Measurements from ENCODE around the gene HEG1. TPM values are rescaled to one million over a fixed set of nuclear protein-coding genes. Genes with fewer than 3 reads are reported as not detected.

HEG1 gene
- total and polyA plus RNA-seq, 2 of the 13 experiments (the other 11 are each of a cell fraction or from before 2014, with no cell fraction given), result 10.7 to 18.2 TPM

- peak; percentile 91 for TF ChIP-seq ZNF609 (CRISPR knock-in tag; IDR thresholded peaks at IDR 0.05; ENCODE audit: borderline replicate concordance)
- no peak for TF ChIP-seq U2AF1 (optimal IDR thresholded peaks at IDR 0.05; ENCODE audit: low read depth, low read length)
- TF ChIP-seq ZFP36L1 (CRISPR knock-in tag; IDR thresholded peaks at IDR 0.05), result no peak
- TF ChIP-seq SMC3 (IDR thresholded peaks at IDR 0.05; ENCODE audit: low read length), result peak; percentile 29; the same call in 1 of the 2 replicates
- peak; percentile 94 for TF ChIP-seq FOXK2 (IDR thresholded peaks at IDR 0.05)
- TF ChIP-seq, protein P1, sequence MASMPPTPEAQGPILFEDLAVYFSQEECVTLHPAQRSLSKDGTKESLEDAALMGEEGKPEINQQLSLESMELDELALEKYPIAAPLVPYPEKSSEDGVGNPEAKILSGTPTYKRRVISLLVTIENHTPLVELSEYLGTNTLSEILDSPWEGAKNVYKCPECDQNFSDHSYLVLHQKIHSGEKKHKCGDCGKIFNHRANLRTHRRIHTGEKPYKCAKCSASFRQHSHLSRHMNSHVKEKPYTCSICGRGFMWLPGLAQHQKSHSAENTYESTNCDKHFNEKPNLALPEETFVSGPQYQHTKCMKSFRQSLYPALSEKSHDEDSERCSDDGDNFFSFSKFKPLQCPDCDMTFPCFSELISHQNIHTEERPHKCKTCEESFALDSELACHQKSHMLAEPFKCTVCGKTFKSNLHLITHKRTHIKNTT (CRISPR knock-in tag; IDR thresholded peaks at IDR 0.05), result no peak
- no peak for TF ChIP-seq SMARCC2 (IDR thresholded peaks at IDR 0.05)
- no peak for TF ChIP-seq NFRKB (IDR thresholded peaks at IDR 0.05)
- TF ChIP-seq CBFB (CRISPR knock-in tag; IDR thresholded peaks at IDR 0.05), result peak; percentile 79
- TF ChIP-seq SCMH1 (CRISPR knock-in tag; IDR thresholded peaks at IDR 0.05; ENCODE audit: borderline replicate concordance), result no peak
- TF ChIP-seq POLR2AphosphoS2 (IDR thresholded peaks at IDR 0.05; ENCODE audit: low read depth, low read length), result no peak
- peak; percentile 38; the same call in 1 of the 2 replicates for TF ChIP-seq KDM2A (CRISPR knock-in tag; IDR thresholded peaks at IDR 0.05; ENCODE audit: borderline replicate concordance, low read depth)
- peak; percentile 75 for TF ChIP-seq ZBTB21 (CRISPR knock-in tag; IDR thresholded peaks at IDR 0.05)
- peak; percentile 28; the same call in 1 of the 2 replicates for TF ChIP-seq HMGXB3 (CRISPR knock-in tag; IDR thresholded peaks at IDR 0.05; ENCODE audit: borderline replicate concordance)
- no peak for TF ChIP-seq CHD2 (IDR thresholded peaks at IDR 0.05; ENCODE audit: low read depth, low read length)
- TF ChIP-seq TFAP4 (IDR thresholded peaks at IDR 0.05; ENCODE audit: borderline replicate concordance, low read depth), result peak; percentile 75
Observed at GRCh38 chr3:125003369-125003853, 52.4 kb downstream of the HEG1 start (continued).

Measured in HepG2 (cell line).